GM12801 (cell line): ENCODE data around the gene TRIP10.

Source experiments
- TF ChIP-seq, protein P1 (sequence below): IDR thresholded peaks from one replicate; pipeline ENCODE4 v1.5.1; 2011; ENCODE audit warnings: control low read depth; ENCODE audit not compliant: insufficient read length; ENCODE audit errors: extremely low read depth

TRIP10 gene

DNA sequence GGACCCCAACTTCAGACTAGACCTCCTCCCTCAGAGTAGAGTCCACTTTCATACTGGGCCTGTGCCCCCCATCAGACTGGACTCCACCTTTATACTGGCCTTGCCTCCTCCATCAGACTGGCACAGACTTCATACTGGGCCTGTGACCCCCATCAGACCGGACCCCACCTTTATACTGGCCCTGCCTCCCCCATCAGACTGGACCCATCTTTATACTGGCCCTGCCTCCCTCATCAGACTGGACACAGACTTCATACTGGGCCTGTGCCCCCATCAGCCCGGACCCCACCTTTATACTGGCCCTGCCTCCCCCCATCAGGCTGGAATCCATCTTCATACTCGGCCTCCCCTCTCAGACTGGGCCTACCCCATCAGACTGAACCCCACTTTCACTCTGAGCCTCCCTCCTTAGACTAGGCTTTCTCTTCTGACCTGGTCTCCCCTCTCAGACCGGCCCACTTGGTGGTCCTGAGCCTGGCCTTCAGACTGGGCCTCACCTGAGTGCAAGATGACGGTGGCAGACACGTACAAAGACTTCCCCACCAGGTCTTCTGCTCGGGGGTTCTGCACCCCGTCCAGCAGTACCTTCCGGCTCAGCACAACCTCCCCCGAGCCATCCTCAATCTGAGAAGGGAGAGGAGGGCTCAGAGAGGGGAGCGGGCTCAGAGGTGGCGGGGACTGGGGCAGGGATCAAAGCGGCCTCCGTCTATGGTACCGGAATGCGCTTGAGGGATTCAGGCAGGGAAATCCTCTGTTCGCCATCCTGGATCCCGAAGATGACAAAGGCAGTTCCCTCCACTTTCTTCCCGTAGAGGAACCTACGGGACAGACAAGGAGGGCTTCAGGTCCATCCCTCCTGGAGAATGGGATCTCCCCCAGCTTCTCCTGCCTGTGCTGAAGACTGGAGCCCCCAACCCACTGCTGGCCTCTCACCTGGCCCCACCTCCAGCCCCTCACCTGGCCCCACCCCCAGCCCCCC, 26.5 kb upstream of the TRIP10 start:
- TF ChIP-seq, protein P1, sequence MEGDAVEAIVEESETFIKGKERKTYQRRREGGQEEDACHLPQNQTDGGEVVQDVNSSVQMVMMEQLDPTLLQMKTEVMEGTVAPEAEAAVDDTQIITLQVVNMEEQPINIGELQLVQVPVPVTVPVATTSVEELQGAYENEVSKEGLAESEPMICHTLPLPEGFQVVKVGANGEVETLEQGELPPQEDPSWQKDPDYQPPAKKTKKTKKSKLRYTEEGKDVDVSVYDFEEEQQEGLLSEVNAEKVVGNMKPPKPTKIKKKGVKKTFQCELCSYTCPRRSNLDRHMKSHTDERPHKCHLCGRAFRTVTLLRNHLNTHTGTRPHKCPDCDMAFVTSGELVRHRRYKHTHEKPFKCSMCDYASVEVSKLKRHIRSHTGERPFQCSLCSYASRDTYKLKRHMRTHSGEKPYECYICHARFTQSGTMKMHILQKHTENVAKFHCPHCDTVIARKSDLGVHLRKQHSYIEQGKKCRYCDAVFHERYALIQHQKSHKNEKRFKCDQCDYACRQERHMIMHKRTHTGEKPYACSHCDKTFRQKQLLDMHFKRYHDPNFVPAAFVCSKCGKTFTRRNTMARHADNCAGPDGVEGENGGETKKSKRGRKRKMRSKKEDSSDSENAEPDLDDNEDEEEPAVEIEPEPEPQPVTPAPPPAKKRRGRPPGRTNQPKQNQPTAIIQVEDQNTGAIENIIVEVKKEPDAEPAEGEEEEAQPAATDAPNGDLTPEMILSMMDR = no peak

GRCh38 chr19:6713773-6714692, 25.4 kb upstream of the TRIP10 start:
- TF ChIP-seq, protein P1 = no peak

GRCh38 chr19:6714749-6715555, 24.5 kb upstream of the TRIP10 start:
- TF ChIP-seq, protein P1 = no peak

- TF ChIP-seq, protein P1 = no peak
Measured at GRCh38 chr19:6716610-6716970, 22.9 kb upstream of the TRIP10 start.

DNA sequence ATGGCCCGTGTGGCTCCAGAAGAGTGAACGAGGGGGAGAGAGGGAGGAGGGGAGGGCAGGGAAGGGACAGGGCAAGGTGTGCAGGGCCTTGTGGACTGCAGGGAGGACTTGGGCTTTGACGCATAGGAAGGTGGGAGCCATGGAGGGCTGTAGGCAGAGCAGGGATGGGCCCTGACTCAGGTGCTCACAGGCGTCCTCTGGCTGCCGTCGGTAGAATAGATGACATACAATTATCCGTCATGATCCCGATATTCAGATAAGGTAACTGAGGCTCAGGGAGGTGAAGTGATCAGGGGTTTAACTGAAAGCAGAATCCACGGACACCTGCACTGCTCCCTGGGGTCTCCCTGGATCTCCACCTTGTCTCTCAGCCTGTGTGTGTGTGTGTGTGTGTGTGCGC, 22.4 kb upstream of the TRIP10 start:
- TF ChIP-seq, protein P1 = no peak

- TF ChIP-seq, protein P1 = no peak
Measured at GRCh38 chr19:6717441-6717971, 22.0 kb upstream of the TRIP10 start.
